Measurements from ENCODE around the gene ST8SIA1.

Gene ST8SIA1

DNA sequence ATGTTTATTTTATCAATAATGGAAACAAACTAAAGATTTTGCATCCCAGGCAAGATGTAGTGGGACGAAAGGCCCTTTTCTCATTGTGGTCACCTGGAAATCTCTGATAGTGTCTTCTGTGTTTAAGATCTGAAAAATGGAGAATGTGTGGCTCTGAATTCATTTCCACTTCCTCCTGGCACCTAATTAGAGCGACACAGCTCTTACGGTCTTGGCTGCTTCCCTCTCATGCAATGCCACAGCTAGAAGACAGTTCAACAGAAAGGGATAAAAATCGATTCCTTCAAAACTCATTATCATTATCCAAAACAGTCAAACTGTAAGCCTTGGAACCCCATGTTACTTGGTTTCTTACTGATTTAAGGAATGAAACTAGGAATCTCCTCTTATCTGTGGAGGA, 9.3 kb downstream of the ST8SIA1 start:
- no peak for DNase-seq

DNA sequence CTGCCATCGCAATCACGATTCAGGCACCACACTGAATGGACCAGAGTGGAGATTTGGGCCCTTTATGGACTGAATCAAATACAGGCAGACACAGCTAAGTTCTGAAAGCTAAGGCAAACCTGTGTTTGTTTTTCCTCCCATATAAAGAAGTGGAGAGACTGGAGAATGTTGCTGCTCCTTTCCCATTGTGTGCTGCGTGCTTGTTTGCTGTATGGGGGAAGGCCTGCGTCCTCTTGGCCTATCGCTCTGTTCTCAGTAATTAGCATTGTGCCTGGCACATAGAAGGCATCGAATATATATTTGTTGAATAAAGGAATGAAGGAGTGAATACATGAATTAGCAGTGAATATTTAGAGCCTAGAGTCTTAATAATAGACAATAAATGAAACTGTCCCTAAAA, 12.4 kb downstream of the ST8SIA1 start:
- no peak for DNase-seq

DNA sequence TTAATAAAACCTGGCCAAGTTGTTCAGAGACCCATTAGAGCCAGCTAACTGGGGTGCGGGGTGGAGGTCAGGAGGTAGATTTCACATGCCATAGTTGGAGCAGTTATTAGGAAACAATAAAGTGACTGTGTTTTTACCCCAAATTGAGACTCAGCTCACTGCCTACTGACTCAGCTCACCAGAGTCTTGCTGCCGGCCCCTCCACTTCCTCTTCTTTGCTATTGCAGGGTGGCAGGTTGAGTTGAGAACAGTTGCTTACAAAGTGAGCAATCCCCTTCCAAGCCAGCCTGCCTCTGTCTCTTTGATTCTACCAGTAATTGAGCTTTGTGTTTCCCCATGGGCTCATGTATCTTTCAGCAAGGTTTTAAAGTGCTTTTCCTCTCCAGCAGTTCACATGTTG, 12.9 kb downstream of the ST8SIA1 start:
- DNase-seq: no peak

DNA sequence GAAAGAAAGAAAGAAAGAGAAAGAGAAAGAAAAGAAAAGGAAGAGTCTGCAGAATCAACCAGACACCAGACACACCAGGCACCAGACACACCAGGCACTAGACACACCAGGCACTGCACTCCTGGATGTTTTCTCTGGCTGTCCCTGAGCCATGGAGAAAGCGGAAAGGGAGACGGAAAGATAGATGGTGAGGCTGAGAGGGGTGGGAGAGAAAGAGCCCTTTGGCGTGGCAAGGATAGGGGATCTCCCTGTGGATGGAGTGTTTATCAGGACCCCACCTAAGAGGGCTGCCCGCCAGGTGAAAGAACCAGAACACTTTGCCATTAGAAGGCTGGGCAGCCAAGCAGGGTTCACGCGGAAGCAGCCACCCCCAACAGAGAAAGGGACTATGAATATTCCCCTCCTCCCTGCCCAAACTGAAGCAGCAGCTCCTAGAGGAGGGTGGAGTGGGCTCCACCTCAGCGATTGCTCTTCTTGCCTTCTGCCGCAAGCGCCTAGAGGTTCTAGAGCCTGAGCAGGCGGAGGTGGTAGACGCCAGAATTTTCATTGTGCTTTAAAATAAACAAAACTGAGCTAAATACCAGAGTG, 13.4 kb downstream of the ST8SIA1 start:
- DNase-seq: no peak

DNA sequence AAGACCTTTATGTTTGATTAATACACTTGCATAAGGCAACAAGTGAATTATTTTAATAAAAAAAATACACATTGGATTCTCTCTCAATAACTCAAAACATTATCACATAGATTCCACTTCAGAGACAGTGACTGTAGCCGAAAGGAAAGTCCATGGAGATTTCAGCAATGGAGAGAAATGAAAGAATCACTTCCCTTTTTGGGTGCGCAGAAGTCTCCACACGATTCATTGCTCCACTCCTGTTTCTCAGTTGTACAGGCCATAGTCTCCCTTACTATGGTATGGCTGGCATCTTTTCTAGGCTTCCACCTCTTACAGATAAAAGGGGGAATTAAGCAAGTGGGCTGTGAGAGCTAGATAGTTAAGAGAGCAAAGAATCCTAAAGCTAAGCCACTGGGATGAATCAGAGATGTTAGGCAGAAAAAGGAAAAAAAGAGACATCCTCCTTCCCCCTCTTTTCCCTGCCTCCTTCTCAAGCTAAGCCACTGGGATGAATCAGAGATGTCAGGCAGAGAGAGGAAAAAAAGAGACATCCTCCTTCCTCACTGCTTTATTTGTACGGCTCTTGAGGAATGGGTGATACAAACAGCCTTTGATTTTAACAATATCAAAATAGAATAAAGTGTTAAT, 16.3 kb downstream of the ST8SIA1 start:
- no peak for DNase-seq

DNA sequence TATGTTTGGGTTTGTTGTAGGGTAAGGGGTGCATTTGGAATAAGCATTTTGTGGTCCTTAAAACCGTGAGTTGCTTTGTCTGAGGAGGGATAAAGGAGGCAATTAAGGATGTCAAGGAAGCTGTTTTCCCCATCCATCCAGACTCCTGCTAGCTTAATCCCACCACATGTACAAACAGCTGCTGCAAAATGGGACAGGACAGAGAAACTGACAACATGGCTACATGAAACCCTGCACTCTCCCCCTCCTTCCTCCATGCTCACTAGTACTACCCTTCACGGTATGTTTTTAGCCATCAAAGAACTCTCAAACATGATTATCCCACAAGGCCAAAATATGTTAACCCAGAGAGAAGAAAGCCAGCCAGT, 20.6 kb downstream of the ST8SIA1 start:
- no peak for DNase-seq

DNA sequence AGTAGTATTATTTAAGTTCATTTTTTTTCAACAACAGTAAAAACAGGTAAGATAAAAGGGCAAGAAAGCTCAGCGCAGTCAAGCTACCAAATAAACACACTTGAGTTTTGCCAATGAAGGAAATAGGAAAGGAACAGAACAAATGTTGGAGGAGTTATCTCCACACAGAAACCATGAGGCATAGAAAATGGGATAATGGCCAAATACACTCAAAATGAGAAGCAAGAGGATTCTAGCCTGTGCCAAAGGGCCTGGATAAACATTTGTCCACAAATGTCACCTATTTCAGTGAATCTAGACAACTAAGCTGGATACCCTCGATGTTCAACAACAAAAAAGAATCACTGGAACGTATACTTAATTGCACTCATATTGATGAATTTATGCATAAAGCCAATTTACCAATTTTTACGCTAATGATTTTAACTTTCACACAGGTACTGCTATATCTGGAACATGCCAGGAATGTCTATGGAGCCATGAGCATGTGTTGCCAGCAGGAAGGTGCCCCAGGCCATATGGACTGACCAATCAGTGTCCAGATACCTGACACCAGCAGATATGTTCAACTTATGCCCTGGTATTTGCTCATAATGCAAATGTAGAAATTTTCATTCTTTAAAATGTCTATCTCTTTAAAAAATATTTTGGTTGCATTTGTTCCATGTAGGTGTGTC, 21.1 kb downstream of the ST8SIA1 start:
- DNase-seq: no peak

DNA sequence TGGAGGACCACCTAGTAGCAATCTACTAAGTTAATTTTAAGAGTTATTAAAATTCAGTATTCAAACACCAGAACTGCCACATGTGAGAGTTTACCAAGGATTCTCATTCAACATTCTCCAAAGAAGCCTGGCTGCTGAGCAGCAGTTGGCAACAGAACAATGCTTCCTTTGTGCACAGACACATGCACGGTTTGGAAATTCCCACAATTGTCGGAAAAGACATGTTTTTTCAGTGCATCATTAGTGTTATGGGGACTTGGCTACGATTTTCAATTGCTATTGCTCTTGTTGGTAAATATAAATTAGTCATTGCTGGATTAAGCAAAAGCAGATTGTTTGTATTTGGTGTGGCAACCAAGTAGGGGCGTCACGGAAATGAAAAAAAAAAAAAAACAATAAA, 22.2 kb downstream of the ST8SIA1 start:
- no peak for DNase-seq

DNA sequence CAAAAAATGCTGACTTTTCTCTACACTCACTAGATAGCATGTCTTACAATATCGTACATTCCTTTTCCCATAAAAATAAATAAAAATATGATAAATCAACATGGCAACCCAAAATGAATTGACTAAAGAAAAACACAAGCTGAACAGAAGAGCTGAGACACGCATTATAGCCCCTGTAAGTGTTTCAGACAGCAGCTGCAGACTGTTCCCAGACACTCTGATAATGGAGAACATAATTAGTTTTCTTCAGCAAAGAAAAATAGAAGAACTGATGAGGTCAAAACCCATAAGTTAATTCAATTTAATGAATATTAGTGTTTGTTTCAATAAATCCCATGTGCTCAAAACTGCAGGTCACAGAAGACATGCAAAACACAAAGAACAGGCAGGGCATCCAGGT, 23.8 kb downstream of the ST8SIA1 start:
- DNase-seq: no peak

DNA sequence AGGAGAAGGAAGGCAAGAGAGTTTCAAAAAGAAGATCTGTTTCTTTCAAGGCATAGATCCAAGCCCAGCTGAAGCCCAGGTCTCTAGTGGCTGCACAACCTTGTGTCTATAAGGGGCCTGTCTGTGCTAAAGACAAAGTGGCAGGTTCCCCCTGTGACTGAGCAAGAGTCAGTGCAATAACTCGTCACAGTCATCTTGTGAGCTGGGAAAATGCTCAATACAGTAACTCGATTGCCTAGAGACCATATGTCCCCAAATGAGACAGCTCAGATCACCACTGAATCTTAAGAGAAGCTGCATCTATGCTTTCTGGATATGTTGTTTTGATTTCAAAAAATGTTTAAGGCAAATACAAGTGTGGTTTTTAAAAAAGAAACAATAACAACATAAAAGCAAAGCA, 24.2 kb downstream of the ST8SIA1 start:
- DNase-seq: no peak

DNA sequence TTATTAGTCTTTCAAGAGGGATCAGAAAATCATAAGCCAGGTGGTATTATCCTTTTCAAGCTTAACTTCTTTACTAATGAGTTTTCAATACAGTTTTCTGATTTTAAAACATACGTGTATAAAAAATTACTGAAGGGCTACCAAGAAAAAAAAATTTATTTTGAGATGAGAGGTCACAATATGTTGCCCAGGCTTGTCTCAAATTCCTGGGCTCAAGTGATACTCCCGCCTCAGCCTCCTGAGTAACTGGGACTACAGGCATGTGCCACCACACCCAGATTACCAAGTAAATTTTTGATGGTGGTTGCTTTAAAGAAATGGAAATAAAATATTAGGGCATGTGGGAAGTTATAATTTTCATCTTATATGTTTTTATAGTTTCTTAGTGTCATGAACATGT, 26.7 kb downstream of the ST8SIA1 start:
- DNase-seq: no peak

DNA sequence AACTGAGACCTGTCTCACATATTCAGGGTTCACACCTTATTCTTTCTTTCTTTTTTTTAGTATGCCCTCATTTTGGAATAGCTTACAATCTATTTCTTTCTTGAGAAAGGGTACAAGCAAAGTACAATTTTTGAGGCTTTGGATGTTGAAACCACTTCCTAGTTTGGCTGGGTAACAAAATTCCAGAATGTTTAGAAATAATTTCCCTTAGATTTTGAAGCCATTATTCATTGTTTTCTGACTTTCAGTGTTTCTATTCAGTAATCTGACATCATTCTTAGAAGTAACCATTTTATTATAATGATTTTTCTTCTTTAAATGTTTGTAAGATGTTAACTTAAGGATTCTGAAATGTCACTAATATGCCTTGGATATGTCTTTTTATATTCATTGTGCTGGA, 28.2 kb downstream of the ST8SIA1 start:
- no peak for DNase-seq

DNA sequence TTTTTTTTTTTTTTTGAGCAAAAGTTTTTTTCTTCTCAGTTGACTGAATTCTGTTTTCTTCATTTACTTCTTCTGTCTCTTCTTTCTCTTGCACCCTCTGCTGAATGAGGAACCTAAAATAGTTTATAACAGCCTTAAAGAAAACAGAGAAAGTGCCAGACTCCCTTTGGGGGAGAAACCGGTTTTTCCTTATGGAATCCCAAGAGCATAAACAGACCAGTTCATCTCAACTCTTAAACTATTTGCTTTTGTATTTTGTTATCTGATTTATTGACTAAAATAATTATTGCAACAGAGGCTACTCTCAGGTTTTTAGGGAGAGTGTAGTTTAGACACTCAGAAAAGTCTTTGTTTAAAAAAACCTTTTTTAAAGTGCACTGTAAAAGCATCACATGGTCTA, 30.2 kb downstream of the ST8SIA1 start:
- no peak for DNase-seq

DNA sequence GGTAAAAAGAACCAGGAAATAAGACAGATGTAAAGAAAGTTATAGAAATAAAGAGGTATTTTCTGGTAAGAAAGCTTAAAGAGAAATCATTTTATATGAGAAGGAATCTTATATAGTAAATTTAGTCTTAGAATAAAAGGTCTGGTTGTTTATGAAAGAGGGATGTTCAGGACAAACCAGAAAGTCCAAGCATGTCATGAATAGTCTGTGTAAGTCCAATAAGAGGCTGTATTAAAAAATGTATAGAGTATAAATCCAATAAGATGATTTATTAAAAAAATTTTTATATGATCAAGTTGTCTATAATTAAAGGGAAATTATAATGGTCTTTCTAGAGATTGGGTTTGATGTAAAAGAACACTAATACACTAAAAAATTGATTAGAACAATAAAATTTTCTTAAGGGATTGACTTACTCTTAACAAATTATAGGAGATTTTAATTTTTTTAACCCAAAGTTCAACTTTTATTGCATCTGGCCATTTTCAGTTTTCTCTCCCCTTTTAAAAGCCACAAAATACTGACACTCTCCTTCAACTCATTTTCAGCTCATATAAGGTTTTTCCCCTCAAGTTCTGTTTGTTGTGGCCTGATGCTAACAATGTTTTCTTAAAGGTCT, 35.1 kb downstream of the ST8SIA1 start:
- DNase-seq: no peak

DNA sequence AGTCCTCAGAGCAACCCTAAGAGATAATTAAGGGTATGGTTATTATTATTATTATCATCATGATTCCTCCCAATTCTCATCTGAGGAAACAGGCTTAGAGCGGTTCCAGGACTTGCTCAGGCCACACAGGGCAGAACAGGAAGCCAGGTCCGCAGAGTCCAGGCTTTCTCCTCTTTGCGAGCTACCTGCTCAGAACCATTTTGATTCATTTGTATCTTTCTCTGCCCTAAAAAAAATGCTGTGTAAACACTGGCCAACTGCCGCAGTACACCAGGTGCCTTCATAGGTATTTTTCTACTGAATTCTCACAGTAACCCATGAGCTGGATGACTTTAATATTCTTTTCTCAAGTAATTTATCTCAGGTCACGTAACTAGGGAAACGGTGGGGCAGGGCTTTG, 45.3 kb downstream of the ST8SIA1 start:
- DNase-seq: no peak

DNA sequence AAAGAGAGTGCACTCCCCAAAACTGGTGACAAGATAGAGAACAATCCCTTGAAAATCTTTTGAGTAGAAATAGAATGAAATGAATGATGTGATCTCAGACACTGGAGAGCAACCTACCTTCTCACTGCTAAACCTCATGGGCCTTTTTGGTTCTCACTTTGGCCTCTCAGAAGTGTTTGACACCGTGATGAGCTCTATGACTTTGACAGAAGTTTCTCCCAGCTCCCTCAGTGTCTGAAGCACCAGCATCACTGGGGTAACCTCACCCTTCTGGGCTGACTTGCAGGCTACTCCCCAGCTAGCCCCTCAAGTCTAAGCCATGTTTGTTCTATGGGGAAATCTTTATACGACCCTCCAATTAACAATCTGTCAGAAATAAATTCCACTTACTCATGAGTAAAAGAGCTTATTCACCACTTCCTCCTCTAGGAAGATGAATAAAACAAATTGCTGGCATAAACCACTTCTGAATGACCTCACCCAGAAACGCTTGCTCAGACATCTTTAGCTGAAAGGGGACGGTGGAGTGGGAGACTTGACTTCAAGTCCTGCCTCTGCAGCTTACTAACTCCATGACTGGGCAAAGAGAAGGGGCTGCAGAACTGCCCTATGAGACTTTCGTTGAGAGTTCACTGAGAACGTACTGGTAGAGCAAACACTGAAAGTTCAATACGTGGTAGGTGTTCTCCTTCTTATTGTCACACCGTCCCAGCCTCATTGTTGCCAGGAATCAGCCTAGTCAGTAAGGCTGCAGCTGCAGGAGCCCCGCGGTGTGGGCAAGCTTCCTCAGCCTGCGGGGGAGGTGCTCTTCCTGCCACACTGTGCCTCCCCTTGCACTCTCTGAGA, 46.5 kb downstream of the ST8SIA1 start:
- no peak for DNase-seq

DNA sequence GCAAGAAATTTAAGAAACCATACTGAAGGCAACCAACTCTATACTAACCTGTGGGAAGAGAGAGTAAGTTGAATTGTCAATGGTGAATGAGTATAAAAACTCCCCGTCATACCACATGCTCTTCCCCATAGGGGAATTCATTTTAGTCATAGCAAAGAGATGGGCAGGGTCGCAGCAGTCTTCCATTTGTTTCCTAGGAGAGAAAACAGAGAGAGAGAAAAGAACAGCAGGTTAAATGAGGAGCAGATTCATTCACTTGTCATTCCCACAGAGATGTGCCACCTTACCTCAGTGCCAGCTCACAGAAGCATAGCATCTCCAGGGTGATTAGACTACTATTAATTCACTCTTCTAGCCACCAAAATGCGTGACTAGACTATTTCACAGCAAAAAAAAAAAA, 47.4 kb downstream of the ST8SIA1 start:
- DNase-seq: no peak

DNA sequence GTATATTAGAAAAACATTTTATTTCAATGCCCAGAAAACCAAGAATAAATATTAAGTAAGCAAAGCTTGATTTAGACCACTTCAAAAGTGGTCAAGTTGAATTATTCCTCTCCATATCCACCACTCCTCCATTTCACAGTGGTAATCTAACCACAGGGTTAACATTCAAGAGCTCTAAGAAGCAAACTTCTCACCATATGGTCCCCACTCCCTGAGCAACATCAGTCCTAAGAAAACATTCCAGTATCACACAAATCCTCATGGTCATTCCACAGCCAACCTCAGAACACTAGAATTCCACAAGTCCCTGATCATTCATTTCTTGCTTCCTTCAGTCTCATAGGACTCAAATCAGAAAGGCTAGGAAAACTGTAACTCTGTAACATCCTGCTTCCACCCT, 47.9 kb downstream of the ST8SIA1 start:
- DNase-seq: no peak

DNA sequence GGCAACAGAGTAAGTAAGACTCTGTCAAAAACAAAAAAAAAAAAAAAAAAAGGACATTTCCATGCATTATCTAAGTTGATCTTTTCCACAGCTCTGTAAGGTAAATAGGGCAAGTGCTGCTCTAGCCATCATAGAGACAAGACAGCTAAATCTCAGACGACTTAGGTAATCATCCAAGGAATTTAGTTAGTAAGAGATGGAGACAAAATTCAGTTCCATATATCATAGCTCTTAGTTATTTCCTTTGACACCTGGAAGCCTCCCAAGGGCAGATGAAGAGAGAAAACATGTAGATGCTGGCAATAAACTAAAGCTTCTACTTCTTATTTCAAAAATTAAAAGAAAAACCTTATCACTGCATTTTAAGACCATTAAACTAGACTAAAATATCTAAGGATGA, 48.7 kb downstream of the ST8SIA1 start:
- no peak for DNase-seq

DNA sequence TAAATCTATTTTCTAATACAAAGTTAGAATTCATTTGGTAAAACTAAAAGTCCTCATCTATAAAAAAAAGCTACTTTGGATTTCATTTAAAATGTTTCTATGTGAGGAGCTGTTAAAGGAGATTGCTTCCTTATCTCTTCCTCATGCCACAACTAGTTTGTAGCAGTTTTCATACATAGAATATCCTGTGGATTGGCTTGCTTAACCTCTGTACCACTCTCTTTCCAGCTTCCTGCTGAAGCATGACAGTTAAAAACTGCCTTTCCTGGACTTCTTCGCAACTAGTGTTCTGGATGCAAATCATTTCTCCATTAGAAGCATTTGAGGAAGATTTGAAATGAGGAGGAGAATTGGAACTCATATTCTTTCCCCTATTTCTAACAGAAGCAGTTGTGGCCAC, 49.6 kb downstream of the ST8SIA1 start:
- no peak for DNase-seq

DNA sequence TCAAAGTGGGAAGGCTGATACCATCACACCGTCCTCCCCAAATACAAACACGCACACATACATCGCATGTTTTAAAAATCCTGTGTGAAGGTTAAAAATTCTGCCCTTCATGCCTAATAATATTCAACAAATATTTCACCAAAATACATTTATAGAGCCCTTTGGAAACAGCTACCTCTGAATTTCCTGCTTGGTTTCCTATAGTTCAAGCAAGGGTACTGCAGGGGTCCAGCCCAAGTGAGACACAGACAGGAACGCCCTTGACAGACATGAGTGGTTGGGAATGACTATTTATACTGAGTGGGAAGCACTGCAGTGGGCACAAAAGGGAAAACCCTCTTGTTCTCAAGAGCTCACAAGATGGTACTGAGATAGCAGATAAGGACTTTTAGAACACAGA, 51.0 kb downstream of the ST8SIA1 start:
- no peak for DNase-seq

DNA sequence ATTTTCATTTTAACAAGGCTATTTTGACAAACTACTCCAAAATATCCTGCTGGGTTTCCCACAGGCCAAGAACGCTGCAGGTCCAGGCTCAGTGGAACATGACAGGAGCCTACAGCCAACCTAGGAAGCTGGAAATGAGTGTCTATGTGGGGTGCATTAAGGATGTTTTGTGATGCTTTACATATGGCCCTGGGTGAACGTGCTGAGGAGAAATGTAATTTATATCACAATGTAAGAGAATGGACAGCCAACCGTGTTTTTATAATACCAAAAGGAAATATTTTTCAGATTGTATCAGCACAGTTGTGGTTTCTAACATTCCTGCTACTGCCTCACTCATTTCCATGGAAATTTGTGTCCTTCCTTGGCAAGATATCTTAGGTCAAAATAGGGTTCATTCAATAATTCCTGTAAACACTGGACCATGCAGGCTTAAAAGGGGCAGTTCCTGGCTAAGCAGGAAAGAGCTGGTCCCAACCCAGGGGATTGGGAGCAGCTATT, 51.5 kb downstream of the ST8SIA1 start:
- DNase-seq: no peak

DNA sequence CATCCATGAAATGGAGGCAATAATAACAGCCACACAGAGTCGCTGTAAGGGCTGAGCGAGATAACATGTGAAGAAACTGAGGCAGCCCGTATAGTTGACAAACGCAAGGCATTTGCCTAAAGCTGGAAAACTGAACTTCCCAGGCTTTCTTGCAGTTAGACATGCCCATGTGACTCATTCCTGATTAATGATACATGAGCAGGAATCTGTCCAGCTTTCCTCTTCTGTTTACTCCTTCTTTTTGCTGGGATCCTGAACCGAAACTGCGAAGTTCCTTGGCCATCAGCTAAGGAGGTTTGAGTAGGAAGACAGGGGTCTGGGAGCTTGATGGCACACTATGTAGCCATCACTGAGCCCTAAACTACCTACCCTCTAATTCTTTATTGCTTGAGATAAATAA, 52.2 kb downstream of the ST8SIA1 start:
- no peak for DNase-seq

Data from NCI-H2227 treated with DMSO at 0.1 percent for 48 hours (cell line).